DLD1 (cell line): ENCODE results near the gene PGLYRP3.
"Not testable (repeated sequence)": the region's sequence is repeated elsewhere in the genome, so short reads cannot be mapped to it uniquely, and the experiment has no call there.

Experiments
- in situ Hi-C: cut with HindIII; loops from 2 replicates; pipeline ENCODE4 v1.10.0; 2017; ENCODE audit warnings: low sequenced_read_pairs

The PGLYRP3 gene

GRCh38 chr1:153349363-153350320 lies 36.9 kb upstream of the PGLYRP3 start:
- in situ Hi-C loops = loop anchor here (5.0 to 10.0 kb wide), 3 partner anchors 118 to 225 kb away; no protein-coding TSS in a partner anchor

- in situ Hi-C loops = no loop called here
Measured at GRCh38 chr1:153348511-153349362, 36.0 kb upstream of the PGLYRP3 start, which contains the start of gene PGLYRP4. Gene PGLYRP4, minus strand, starts transcription at chr1:153348841. Its CDS starts 909 bp downstream, at chr1:153347932.

GRCh38 chr1:153347856-153348255 lies 35.1 kb upstream of the PGLYRP3 start:
- in situ Hi-C loops = no loop called here

- in situ Hi-C loops = not testable (repeated sequence)
Measured at GRCh38 chr1:153347049-153347448, 34.3 kb upstream of the PGLYRP3 start.

GRCh38 chr1:153346077-153346723 lies 33.4 kb upstream of the PGLYRP3 start:
- in situ Hi-C loops = no loop called here

- in situ Hi-C loops = no loop called here
Measured at GRCh38 chr1:153345187-153346076, 32.7 kb upstream of the PGLYRP3 start.

GRCh38 chr1:153344718-153345025 lies 31.9 kb upstream of the PGLYRP3 start:
- in situ Hi-C loops = no loop called here

- in situ Hi-C loops = no loop called here
Measured at GRCh38 chr1:153343811-153344717, 31.3 kb upstream of the PGLYRP3 start.

- in situ Hi-C loops = no loop called here
Measured at GRCh38 chr1:153343040-153343681, 30.4 kb upstream of the PGLYRP3 start.

- in situ Hi-C loops = no loop called here
Measured at GRCh38 chr1:153342178-153342577, 29.4 kb upstream of the PGLYRP3 start.

- in situ Hi-C loops = no loop called here
Measured at GRCh38 chr1:153341431-153341934, 28.7 kb upstream of the PGLYRP3 start.

- in situ Hi-C loops = no loop called here
Measured at GRCh38 chr1:153340356-153340755, 27.6 kb upstream of the PGLYRP3 start.

GRCh38 chr1:153339802-153340201 lies 27.1 kb upstream of the PGLYRP3 start:
- in situ Hi-C loops = no loop called here

GRCh38 chr1:153337980-153338853 lies 25.5 kb upstream of the PGLYRP3 start:
- in situ Hi-C loops = no loop called here

- in situ Hi-C loops = no loop called here
Measured at GRCh38 chr1:153336650-153337049, 23.9 kb upstream of the PGLYRP3 start.

GRCh38 chr1:153333902-153334301 lies 21.1 kb upstream of the PGLYRP3 start:
- in situ Hi-C loops = no loop called here

- in situ Hi-C loops = no loop called here
Measured at GRCh38 chr1:153324912-153325311, 12.2 kb upstream of the PGLYRP3 start.
